Gastroesophageal sphincter (tissue), 3 donors: Measurements from ENCODE around the gene ZPLD1.

Experiments used
- CTCF ChIP-seq, 4 experiments: fragments of 200-600 bp in 2 of 4; fragments of 450-650 bp in 2 of 4; sonication (generic) in 1 of 4; IDR thresholded peaks; one replicate each; pipeline ENCODE4 v1.5.1; 2017 to 2019; ENCODE audit warnings: antibody characterized with exemption in 4 of 4, mild to moderate bottlenecking in 2 of 4, moderate library complexity in 2 of 4
- EP300 ChIP-seq: sonication (generic); formaldehyde crosslinking; IDR thresholded peaks from one replicate; pipeline ENCODE4 v1.6.1; 2017; ENCODE audit warnings: antibody characterized with exemption, mild to moderate bottlenecking

GRCh38 chr3:102525624-102526023 lies 90.8 kb downstream of the ZPLD1 start:
- TF ChIP-seq CTCF (IDR thresholded peaks at IDR 0.05) (no peak), EP300 (no peak)
